ENCODE measurements around the gene NBPF6. TPM values are rescaled to one million over a fixed set of nuclear protein-coding genes. Genes with fewer than 3 reads are reported as not detected.
"Not testable (repeated sequence)": the region's sequence is repeated elsewhere in the genome, so short reads cannot be mapped to it uniquely, and the experiment has no call there.

Gene NBPF6
- total RNA-seq, 1 experiment from 2014 or later = 0.57 TPM

GRCh38 chr1:108512239-108513043 lies 62.3 kb downstream of the NBPF6 start:
- Mint-ChIP-seq H3K27me3 (ENCODE audit: insufficient read depth, unreplicated experiment) (peaks cover 5% of the 10 kb centered on the region), H3K4me3 (ENCODE audit: unreplicated experiment) (no peak overlapping the region), H3K9me3 (ENCODE audit: unreplicated experiment) (no peaks in the 10 kb centered on the region), H3K4me1 (ENCODE audit: low read depth, unreplicated experiment) (no peaks in the 10 kb centered on the region), H3K27ac (ENCODE audit: unreplicated experiment) (no peak overlapping the region), H3K36me3 (ENCODE audit: insufficient read depth, unreplicated experiment) (no peaks in the 10 kb centered on the region)
- ChIA-PET CTCF (interaction anchor here (0.8 to 1.4 kb wide), 3 partner anchors 47 to 135 kb away, joined by 4 to 9 read pairs (median 5); partner anchors contain the start of gene EEIG2), POLR2A (no interaction called here)
- no peak overlapping the region for H3K4me3 ChIP-seq (ENCODE audit: low read depth, low read length)
- no peaks in the 10 kb centered on the region for H3K9me3 ChIP-seq
- BruUV-seq (replicated peaks) = no TSS peak
- TF ChIP-seq CTCF (IDR thresholded peaks at IDR 0.05; ENCODE audit: insufficient read depth in 1 of 2, low read depth in 1 of 2, low read length in 1 of 2, severe bottlenecking in 1 of 2, unreplicated experiment in 1 of 2) = peak; percentile 52 to 65
- no peak for DNase-seq
- no peaks in the 10 kb centered on the region for H3K36me3 ChIP-seq (ENCODE audit: control insufficient read depth, insufficient read depth, low read length)
- no peaks in the 10 kb centered on the region for H3K4me1 ChIP-seq
- intact Hi-C loops (cut with micrococcal nuclease; ENCODE audit: unreplicated experiment) = loop anchor here (1.0 kb wide), 2 partner anchors 49 to 131 kb away; no protein-coding TSS in a partner anchor
- H3K27me3 ChIP-seq (replicated peaks; ENCODE audit: control insufficient read depth, insufficient read depth, low read length) = no peaks in the 10 kb centered on the region

- intact Hi-C loops (cut with micrococcal nuclease; ENCODE audit: unreplicated experiment) = no loop called here
- no peak overlapping the region for H3K4me3 Mint-ChIP-seq (ENCODE audit: unreplicated experiment)
These were observed 62.9 kb downstream of the NBPF6 start for GRCh38 chr1:108513044-108513415.

GRCh38 chr1:108513914-108514313 lies 63.8 kb downstream of the NBPF6 start:
- H3K4me1 ChIP-seq; intact Hi-C loops (cut with micrococcal nuclease; ENCODE audit: unreplicated experiment); DNase-seq; H3K36me3 Mint-ChIP-seq (ENCODE audit: insufficient read depth, unreplicated experiment); BruUV-seq (replicated peaks); H3K9me3 ChIP-seq; H3K27ac Mint-ChIP-seq (ENCODE audit: unreplicated experiment); H3K9me3 Mint-ChIP-seq (ENCODE audit: unreplicated experiment); H3K4me3 ChIP-seq (ENCODE audit: low read depth, low read length); H3K4me1 Mint-ChIP-seq (ENCODE audit: low read depth, unreplicated experiment); H3K4me3 Mint-ChIP-seq (ENCODE audit: unreplicated experiment); POLR2A ChIA-PET; H3K27me3 ChIP-seq (replicated peaks; ENCODE audit: control insufficient read depth, insufficient read depth, low read length); H3K36me3 ChIP-seq (ENCODE audit: control insufficient read depth, insufficient read depth, low read length); H3K27me3 Mint-ChIP-seq (ENCODE audit: insufficient read depth, unreplicated experiment): not testable (repeated sequence)
- CTCF ChIA-PET = interaction anchor here (0.5 kb wide), 1 partner anchor 21 kb away, joined by 5 read pairs; no protein-coding TSS in a partner anchor

More at GRCh38 chr1:108513044-108513415, 62.9 kb downstream of the NBPF6 start:
- H3K4me3 ChIP-seq (ENCODE audit: low read depth, low read length) = no peak overlapping the region
- BruUV-seq (replicated peaks) = no TSS peak
- H3K9me3 ChIP-seq = no peaks in the 10 kb centered on the region
- no peaks in the 10 kb centered on the region for H3K27me3 ChIP-seq (replicated peaks; ENCODE audit: control insufficient read depth, insufficient read depth, low read length)
- CTCF ChIA-PET = interaction anchor here (0.8 to 1.4 kb wide), 2 partner anchors 46 to 48 kb away, joined by 5 to 9 read pairs; partner anchors contain the start of gene EEIG2
- no peaks in the 10 kb centered on the region for H3K4me1 Mint-ChIP-seq (ENCODE audit: low read depth, unreplicated experiment)
- no peak for TF ChIP-seq CTCF (IDR thresholded peaks at IDR 0.05; ENCODE audit: insufficient read depth in 1 of 2, low read depth in 1 of 2, low read length in 1 of 2, severe bottlenecking in 1 of 2, unreplicated experiment in 1 of 2)
- H3K27me3 Mint-ChIP-seq (ENCODE audit: insufficient read depth, unreplicated experiment) = peaks cover 5% of the 10 kb centered on the region
- no peaks in the 10 kb centered on the region for H3K36me3 Mint-ChIP-seq (ENCODE audit: insufficient read depth, unreplicated experiment)
- no peaks in the 10 kb centered on the region for H3K4me1 ChIP-seq
- H3K36me3 ChIP-seq (ENCODE audit: control insufficient read depth, insufficient read depth, low read length) = no peaks in the 10 kb centered on the region
- no peak overlapping the region for H3K27ac Mint-ChIP-seq (ENCODE audit: unreplicated experiment)
- no peaks in the 10 kb centered on the region for H3K9me3 Mint-ChIP-seq (ENCODE audit: unreplicated experiment)
- no peak for DNase-seq
- POLR2A ChIA-PET = no interaction called here

GRCh38 chr1:108517301-108517897 lies 67.3 kb downstream of the NBPF6 start:
- intact Hi-C loops (cut with micrococcal nuclease; ENCODE audit: unreplicated experiment); DNase-seq; H3K27ac Mint-ChIP-seq (ENCODE audit: unreplicated experiment); H3K27me3 Mint-ChIP-seq (ENCODE audit: insufficient read depth, unreplicated experiment); CTCF ChIA-PET; H3K4me1 ChIP-seq; BruUV-seq (replicated peaks); H3K4me3 ChIP-seq (ENCODE audit: low read depth, low read length); H3K4me3 Mint-ChIP-seq (ENCODE audit: unreplicated experiment); H3K9me3 Mint-ChIP-seq (ENCODE audit: unreplicated experiment); H3K27me3 ChIP-seq (replicated peaks; ENCODE audit: control insufficient read depth, insufficient read depth, low read length); H3K4me1 Mint-ChIP-seq (ENCODE audit: low read depth, unreplicated experiment); POLR2A ChIA-PET; H3K36me3 Mint-ChIP-seq (ENCODE audit: insufficient read depth, unreplicated experiment); H3K9me3 ChIP-seq; H3K36me3 ChIP-seq (ENCODE audit: control insufficient read depth, insufficient read depth, low read length): not testable (repeated sequence)

All from Caco-2 (cell line).